Measurements from ENCODE around the gene UBTD1. TPM values are rescaled to one million over a fixed set of nuclear protein-coding genes. Genes with fewer than 3 reads are reported as not detected.

UBTD1 gene
- total RNA-seq, 2 experiments from 2014 or later: 0.99 to 1.3 TPM

GRCh38 chr10:97534746-97535367 is 36.1 kb downstream of the UBTD1 start:
- peak; percentile 36 for DNase-seq
- Mint-ChIP-seq H3K4me3 (no peak overlapping the region), H3K27ac (no peak overlapping the region), H3K27me3 (no peaks in the 10 kb centered on the region), H3K9me3 (no peaks in the 10 kb centered on the region), H3K4me1 (no peaks in the 10 kb centered on the region), H3K36me3 (no peaks in the 10 kb centered on the region)

DNA sequence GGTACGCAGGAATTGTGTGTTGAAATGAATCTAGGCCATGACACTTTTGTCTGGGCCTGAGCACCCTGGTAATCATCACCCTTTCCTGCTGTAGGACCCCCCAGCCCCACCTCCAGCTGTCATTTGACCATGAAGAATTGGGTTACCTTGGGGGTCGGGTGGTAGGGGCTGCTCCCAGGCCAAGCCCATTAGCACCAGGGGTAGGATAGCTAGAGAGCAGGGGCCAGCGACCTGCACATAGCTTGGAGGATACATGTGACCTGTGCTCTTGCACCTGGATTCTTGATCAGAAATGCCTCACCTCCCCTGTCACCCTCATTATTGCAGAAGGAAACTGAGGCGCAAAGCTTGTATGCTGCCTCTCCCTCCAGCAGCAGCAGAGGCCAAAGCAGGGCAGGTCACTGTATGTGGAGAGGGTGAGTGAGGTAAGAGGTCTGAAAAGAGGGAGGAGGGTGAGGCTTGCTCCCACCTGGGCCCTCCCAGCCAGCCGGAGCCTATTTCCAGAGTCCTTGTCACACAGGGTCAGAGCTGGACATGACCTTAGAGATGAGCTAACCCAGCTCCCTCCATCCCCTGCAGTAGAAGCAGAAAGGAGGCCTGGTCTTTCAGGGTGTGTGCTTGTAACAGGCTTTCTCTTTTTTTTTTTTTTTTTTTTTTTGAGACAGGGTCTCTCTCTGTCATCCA is 38.6 kb downstream of the UBTD1 start:
- H3K9me3 Mint-ChIP-seq: no peaks in the 10 kb centered on the region
- H3K27ac Mint-ChIP-seq: no peak overlapping the region
- H3K4me1 Mint-ChIP-seq: peaks cover 7% of the 10 kb centered on the region
- H3K4me3 Mint-ChIP-seq: no peak overlapping the region
- no peak for DNase-seq
- no peaks in the 10 kb centered on the region for H3K36me3 Mint-ChIP-seq
- no peaks in the 10 kb centered on the region for H3K27me3 Mint-ChIP-seq

- no peak overlapping the region for H3K27ac Mint-ChIP-seq
These were observed 39.7 kb downstream of the UBTD1 start for GRCh38 chr10:97538411-97538810.

DNA sequence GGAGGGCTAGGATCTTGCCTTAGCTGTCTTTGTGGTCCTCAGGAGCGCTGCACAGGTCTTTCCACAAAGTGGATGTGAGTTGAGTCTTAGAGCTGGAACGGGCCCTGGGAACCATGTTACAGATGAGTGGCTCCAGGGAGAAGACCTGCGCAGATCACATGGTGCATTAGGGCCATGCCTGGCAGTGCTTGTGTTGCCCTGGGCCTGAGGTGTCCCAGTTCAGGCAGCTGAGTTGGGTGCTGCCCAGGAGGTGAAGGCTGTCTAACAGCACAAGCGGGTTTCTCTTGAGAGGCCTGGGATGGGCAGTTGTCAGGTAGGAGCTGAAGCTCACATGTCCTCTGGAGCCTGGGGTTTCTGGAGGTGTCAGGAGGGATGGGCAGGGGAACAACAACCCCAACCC is 40.1 kb downstream of the UBTD1 start:
- peaks cover 20% of the 10 kb centered on the region for H3K4me1 Mint-ChIP-seq
- H3K9me3 Mint-ChIP-seq: no peaks in the 10 kb centered on the region
- no peaks in the 10 kb centered on the region for H3K36me3 Mint-ChIP-seq
- no peak overlapping the region for H3K4me3 Mint-ChIP-seq
- no peaks in the 10 kb centered on the region for H3K27me3 Mint-ChIP-seq
- H3K27ac Mint-ChIP-seq: no peak overlapping the region
- no peak for DNase-seq

More at GRCh38 chr10:97538411-97538810, 39.7 kb downstream of the UBTD1 start:
- H3K4me3 Mint-ChIP-seq: no peak overlapping the region
- no peaks in the 10 kb centered on the region for H3K27me3 Mint-ChIP-seq
- no peaks in the 10 kb centered on the region for H3K36me3 Mint-ChIP-seq
- no peaks in the 10 kb centered on the region for H3K9me3 Mint-ChIP-seq
- no peak for DNase-seq
- peaks cover 16% of the 10 kb centered on the region for H3K4me1 Mint-ChIP-seq

DNA sequence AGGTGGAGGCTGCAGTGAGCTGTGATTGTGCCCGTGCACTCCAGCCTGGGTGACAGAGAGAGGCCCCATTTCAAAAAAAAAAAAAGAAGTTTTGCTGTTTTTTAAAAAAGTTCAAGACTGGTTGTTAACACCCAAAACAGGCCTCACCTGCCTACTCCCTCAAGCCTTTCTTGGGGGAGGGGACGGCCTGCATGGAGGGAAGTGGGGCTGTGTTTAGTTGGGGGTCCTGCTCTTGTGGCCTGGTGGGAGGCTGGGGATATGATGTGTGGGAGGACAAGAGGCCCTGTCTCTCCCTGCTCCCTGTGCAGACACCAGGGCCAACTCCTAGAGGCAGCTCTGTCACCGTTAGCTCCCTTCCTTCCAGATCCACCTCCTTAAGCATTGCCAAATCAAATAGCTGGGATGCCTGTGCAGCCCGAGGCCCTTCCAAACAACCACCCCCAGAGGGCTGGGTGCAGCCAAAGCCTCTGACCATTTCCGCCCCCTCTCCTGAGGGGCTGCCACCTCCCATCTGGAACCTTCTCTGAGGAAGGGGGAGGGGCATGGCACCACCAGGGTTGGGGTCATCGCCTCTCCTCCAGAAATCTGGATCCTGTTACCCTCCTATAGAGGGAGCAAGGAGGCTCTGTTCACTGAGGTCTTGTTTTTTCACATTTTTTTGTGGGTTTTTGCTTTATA is 40.9 kb downstream of the UBTD1 start:
- H3K27ac Mint-ChIP-seq: no peak overlapping the region
- peaks cover 20% of the 10 kb centered on the region for H3K4me1 Mint-ChIP-seq
- no peak overlapping the region for H3K4me3 Mint-ChIP-seq
- no peaks in the 10 kb centered on the region for H3K9me3 Mint-ChIP-seq
- no peaks in the 10 kb centered on the region for H3K36me3 Mint-ChIP-seq
- DNase-seq: no peak
- no peaks in the 10 kb centered on the region for H3K27me3 Mint-ChIP-seq

DNA sequence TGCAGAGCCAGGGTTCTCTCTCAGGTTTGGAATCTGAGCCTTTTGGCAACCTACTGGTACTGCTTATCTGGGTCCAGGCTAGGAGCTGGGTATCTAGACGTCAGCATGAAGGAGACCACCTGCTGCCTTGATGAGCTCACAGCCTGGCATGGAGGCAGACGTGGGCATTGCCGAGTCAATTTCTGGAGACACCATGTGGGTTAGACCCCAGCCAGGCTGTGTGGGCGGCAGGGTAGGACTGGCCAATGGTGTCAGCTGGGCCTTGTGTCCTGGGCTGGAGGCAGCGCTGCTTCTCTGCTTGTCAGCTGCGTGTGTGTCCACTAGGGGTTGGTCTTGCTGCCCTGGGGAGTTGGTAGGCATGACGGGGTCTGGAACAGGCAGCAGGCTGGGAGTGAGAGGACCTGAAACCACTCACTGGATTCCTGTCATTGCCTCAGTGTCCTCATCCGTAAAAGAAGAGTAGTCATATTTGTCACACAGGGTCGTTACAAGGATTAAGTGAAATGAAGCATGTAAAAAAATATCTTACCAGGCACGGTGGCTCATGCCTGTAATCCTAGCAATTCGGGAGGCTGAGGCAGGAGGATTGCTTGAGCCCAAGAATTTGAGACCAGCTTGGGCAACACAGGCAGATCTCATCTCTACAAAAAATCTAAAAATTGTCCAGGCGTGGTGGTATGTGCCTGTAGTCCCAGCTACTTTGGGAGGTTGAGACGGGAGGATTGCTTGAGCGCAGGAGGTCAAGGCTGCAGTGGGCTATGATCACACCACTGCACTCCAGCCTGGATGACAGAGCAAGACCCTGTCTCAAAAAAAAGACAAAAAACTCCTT is 42.2 kb downstream of the UBTD1 start:
- no peak overlapping the region for H3K27ac Mint-ChIP-seq
- H3K4me3 Mint-ChIP-seq: no peak overlapping the region
- no peak for DNase-seq

GRCh38 chr10:97542169-97543024 is 43.7 kb downstream of the UBTD1 start:
- no peak overlapping the region for H3K4me3 Mint-ChIP-seq
- no peaks in the 10 kb centered on the region for H3K9me3 Mint-ChIP-seq
- H3K27me3 Mint-ChIP-seq: no peaks in the 10 kb centered on the region
- peak; percentile 52 for DNase-seq
- peak overlapping the region; percentile 48 for H3K27ac Mint-ChIP-seq
- H3K4me1 Mint-ChIP-seq: peaks cover 20% of the 10 kb centered on the region
- no peaks in the 10 kb centered on the region for H3K36me3 Mint-ChIP-seq

More for the DNA sequence above, 42.2 kb downstream of the UBTD1 start:
- no peaks in the 10 kb centered on the region for H3K9me3 Mint-ChIP-seq
- no peaks in the 10 kb centered on the region for H3K36me3 Mint-ChIP-seq
- H3K27me3 Mint-ChIP-seq: no peaks in the 10 kb centered on the region
- peaks cover 20% of the 10 kb centered on the region for H3K4me1 Mint-ChIP-seq

DNA sequence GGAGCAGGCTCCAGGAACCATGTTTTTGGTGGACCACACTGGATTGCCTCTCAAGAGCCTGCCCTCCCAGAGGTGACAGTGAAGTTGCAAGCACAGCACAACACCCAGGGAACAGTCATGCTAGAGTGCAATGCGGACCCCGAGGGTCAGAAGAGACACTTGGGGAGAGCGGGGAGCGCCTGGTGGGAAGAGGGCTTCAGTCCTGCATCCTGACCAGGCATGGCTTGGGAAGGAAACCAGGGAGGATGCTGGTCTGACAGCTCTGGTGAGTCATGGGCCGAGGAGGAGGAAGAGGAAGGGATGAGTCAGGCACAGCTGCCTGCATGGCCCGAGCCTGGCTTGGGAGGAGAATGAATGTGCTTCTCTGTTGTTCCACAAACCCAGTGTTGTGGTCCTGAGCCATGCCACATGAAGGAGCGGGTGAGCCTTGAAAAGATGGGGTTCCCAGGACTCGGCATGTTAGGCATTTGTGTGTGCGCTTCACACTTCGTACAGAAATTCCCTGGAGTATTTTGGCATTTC is 44.4 kb downstream of the UBTD1 start:
- no peaks in the 10 kb centered on the region for H3K36me3 Mint-ChIP-seq
- peak; percentile 72 for DNase-seq
- H3K9me3 Mint-ChIP-seq: no peaks in the 10 kb centered on the region
- H3K27me3 Mint-ChIP-seq: no peaks in the 10 kb centered on the region
- peak overlapping the region; percentile 17 for H3K27ac Mint-ChIP-seq
- H3K4me1 Mint-ChIP-seq: peaks cover 23% of the 10 kb centered on the region
- no peak overlapping the region for H3K4me3 Mint-ChIP-seq

DNA sequence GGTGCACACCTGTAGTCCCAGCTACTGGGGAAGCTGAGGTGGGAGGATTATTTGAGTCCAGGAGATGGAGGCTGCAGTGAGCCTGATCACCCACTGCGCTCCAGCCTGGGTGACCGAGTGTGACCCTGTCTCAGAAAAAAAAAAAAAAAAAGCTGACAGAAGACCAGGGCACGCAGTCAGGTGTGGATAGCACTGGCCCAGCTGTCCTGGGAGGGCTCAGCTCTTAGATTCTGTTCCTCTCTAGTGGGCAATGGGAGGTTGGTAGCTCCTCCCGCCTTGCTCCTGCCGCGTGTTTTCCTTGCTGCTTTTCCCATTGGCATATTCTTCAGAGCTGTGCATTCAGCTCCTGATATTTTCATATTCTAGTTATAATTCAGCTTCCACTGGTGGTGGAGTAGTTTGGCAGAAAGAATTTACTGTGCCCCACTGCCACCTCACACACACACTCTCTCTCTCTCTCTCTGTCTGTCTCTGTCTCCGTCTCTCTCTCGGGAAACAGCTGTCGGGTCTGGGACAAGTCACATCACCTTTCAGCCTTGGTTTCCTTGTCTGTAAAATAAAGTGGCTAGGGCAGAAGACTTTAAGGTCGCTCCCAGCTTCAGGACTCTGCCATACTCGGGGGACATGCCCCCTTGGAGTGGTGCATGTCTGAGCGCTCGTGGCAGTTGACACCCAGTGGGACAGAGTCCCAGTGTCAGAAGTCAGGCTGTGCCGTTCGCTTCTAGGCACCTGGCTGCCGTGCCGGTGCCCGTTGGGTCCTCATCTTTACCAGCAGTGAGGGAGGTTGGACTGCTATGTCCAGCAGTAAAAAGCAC is 47.9 kb downstream of the UBTD1 start:
- DNase-seq: no peak
- Mint-ChIP-seq H3K36me3 (no peaks in the 10 kb centered on the region), H3K27me3 (no peaks in the 10 kb centered on the region), H3K9me3 (no peaks in the 10 kb centered on the region), H3K4me3 (no peak overlapping the region), H3K4me1 (peaks cover 23% of the 10 kb centered on the region), H3K27ac (no peak overlapping the region)

GRCh38 chr10:97547271-97547600 is 48.5 kb downstream of the UBTD1 start:
- Mint-ChIP-seq H3K4me3 (no peak overlapping the region), H3K9me3 (no peaks in the 10 kb centered on the region), H3K27ac (no peak overlapping the region), H3K36me3 (no peaks in the 10 kb centered on the region), H3K27me3 (no peaks in the 10 kb centered on the region), H3K4me1 (peaks cover 17% of the 10 kb centered on the region)
- DNase-seq: no peak

- Mint-ChIP-seq H3K27ac (no peak overlapping the region), H3K36me3 (no peaks in the 10 kb centered on the region), H3K9me3 (no peaks in the 10 kb centered on the region), H3K27me3 (no peaks in the 10 kb centered on the region), H3K4me1 (peaks cover 12% of the 10 kb centered on the region), H3K4me3 (no peak overlapping the region)
- no peak for DNase-seq
These were observed 49.2 kb downstream of the UBTD1 start for GRCh38 chr10:97547962-97548361.

- peaks cover 7% of the 10 kb centered on the region for H3K4me1 Mint-ChIP-seq
- no peaks in the 10 kb centered on the region for H3K27me3 Mint-ChIP-seq
- H3K27ac Mint-ChIP-seq: no peak overlapping the region
- no peak overlapping the region for H3K4me3 Mint-ChIP-seq
- no peak for DNase-seq
- no peaks in the 10 kb centered on the region for H3K9me3 Mint-ChIP-seq
- no peaks in the 10 kb centered on the region for H3K36me3 Mint-ChIP-seq
These were observed 50.2 kb downstream of the UBTD1 start for GRCh38 chr10:97548828-97549455.

DNA sequence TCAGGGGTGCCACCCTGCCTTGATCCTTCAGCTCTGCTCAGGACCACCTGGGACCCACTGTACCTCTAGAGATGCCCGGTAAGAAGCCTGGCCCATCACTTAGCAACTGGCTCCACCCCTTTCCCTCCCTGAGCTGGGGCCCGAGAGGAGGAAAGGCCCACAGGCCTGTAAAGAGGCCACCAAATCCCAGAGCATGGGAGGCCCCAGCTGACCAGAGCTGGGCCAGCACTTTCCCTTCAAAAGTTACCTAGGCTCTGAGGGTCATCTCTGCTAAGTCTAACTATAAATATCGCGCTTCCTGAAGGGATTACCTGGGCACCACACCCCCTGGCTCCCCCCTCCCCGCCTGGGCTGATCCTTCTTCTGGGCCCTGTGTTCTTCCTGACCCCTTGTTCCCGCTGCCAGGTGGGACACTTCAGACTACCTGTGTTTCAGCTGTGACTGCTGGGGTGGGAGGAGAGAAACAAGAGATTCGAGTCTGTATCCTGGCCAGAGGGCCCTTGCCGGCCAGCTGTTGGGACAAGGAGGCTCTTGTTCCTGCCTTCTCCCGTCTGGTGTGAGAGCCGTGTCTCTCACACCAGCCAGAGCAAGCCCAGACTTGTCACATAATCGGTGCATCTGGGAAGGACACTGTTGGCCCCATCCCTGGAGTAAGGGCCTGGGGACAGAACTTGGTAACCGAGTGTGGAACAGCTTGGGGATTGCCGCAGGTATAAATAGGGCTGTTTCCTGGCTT is 51.0 kb downstream of the UBTD1 start:
- H3K27ac Mint-ChIP-seq: no peak overlapping the region

More for the DNA sequence above, 51.0 kb downstream of the UBTD1 start:
- Mint-ChIP-seq H3K4me3 (no peak overlapping the region), H3K27me3 (no peaks in the 10 kb centered on the region), H3K4me1 (peaks cover 7% of the 10 kb centered on the region), H3K36me3 (no peaks in the 10 kb centered on the region), H3K9me3 (no peaks in the 10 kb centered on the region)
- no peak for DNase-seq

All from activated naive CD8-positive, alpha-beta T cell treated with anti-CD3 and anti-CD28 coated beads for 36 hours (primary cell).